Measurements from ENCODE around the gene KCP. TPM values are rescaled to one million over a fixed set of nuclear protein-coding genes. Genes with fewer than 3 reads are reported as not detected.

KCP gene
- total and polyA plus RNA-seq, 10 of the 15 experiments (the other 5 are each of a cell fraction or from before 2014, with no cell fraction given) = 0.05 to 7.8 (median 2.5) TPM

- TF ChIP-seq BCLAF1 (IDR thresholded peaks at IDR 0.05) (no peak), CHD2 (IDR thresholded peaks at IDR 0.05; ENCODE audit: borderline replicate concordance, low read depth, low read length) (0 out of 2 replicates have a peak, but pooled peaks have one; percentile 21), KDM1A (IDR thresholded peaks at IDR 0.05; ENCODE audit: borderline replicate concordance) (no peak), BHLHE40 (IDR thresholded peaks at IDR 0.05; ENCODE audit: borderline replicate concordance in 1 of 2, low read depth in 2 of 2, low read length in 1 of 2) (peak in 1 of 2 experiments; percentile 18; a peak in 1 of 4 replicates), ZBTB33 (IDR thresholded peaks at IDR 0.05) (no peak), CBX3 (IDR thresholded peaks at IDR 0.05; ENCODE audit: borderline replicate concordance, low read depth) (no peak), E2F4 (IDR thresholded peaks at IDR 0.05; ENCODE audit: low read depth, low read length) (0 out of 2 replicates have a peak, but pooled peaks have one; percentile 38), ZBED1 (IDR thresholded peaks at IDR 0.05; ENCODE audit: borderline replicate concordance) (no peak), CTCF (IDR thresholded peaks at IDR 0.05 in 2 of 3, conservative IDR thresholded peaks at IDR 0.05 in 1 of 3; ENCODE audit: control insufficient read depth in 2 of 3, extremely low read depth in 1 of 3, insufficient read depth in 1 of 3, low read depth in 3 of 3, low read length in 3 of 3) (peak; percentile 90 to 96 (median 91)), YY1 (IDR thresholded peaks at IDR 0.05; ENCODE audit: low read depth, low read length) (peak; percentile 68; the same call in 1 of the 2 replicates), SIX5 (IDR thresholded peaks at IDR 0.05; ENCODE audit: low read depth, low read length, severe bottlenecking) (no peak), TCF7 (IDR thresholded peaks at IDR 0.05; ENCODE audit: borderline replicate concordance) (no peak), NR2F1 (conservative IDR thresholded peaks at IDR 0.05) (peak; percentile 54), MTA2 (IDR thresholded peaks at IDR 0.05; ENCODE audit: low read depth) (no peak), RELA (IDR thresholded peaks at IDR 0.05; ENCODE audit: borderline replicate concordance, partially characterized antibody) (peak; percentile 28), ZBTB40 (IDR thresholded peaks at IDR 0.05; ENCODE audit: borderline replicate concordance) (peak; percentile 82)
These were observed 26.7 kb downstream of the KCP start (continued) for GRCh38 chr7:128883622-128884448.

Data from GM12878 (cell line).